Measurements from ENCODE around the gene DBH. TPM values are rescaled to one million over a fixed set of nuclear protein-coding genes. Genes with fewer than 3 reads are reported as not detected.

DBH gene
- total and polyA plus RNA-seq, 8 donors, result under 0.01 to 0.15 TPM; not detected in 6

- H3K36me3 ChIP-seq, result no peaks in the 10 kb centered on the region
- 73 to 85% (median 77%) methylated on average over 17 of the region's 17 CpGs for WGBS, 5 donors
- no peak for DNase-seq
- peaks cover 4 to 22% (median 20%) of the 10 kb centered on the region in 4 donors for H3K9me3 ChIP-seq
- no peak overlapping the region for H3K4me3 ChIP-seq
- no peak overlapping the region for H3K27ac ChIP-seq
- H3K4me1 ChIP-seq, result no peaks in the 10 kb centered on the region
- peaks cover 0 to 64% (median 4%) of the 10 kb centered on the region in 3 donors for H3K27me3 ChIP-seq
- TF ChIP-seq POLR2A (IDR thresholded peaks at IDR 0.05) (no peak), POLR2AphosphoS5 (IDR thresholded peaks at IDR 0.05) (no peak), CTCF (IDR thresholded peaks at IDR 0.05) (no peak), EP300 (IDR thresholded peaks at IDR 0.05) (no peak)
- intact Hi-C loops (cut with DNase I; ENCODE audit: low total_unique reads), result no loop called here
Observed at GRCh38 chr9:133592731-133593409, 43.3 kb upstream of the DBH start.

GRCh38 chr9:133593587-133594253, 42.4 kb upstream of the DBH start:
- Histone ChIP-seq H3K27me3 (peaks cover 0 to 63% (median 4%) of the 10 kb centered on the region in 3 donors), H3K27ac (no peak overlapping the region), H3K4me1 (no peaks in the 10 kb centered on the region), H3K9me3 (peaks cover 7 to 30% (median 29%) of the 10 kb centered on the region in 4 donors), H3K4me3 (no peak overlapping the region), H3K36me3 (no peaks in the 10 kb centered on the region)
- no peak for TF ChIP-seq EP300 (IDR thresholded peaks at IDR 0.05)
- TF ChIP-seq POLR2AphosphoS5 (IDR thresholded peaks at IDR 0.05), result no peak
- TF ChIP-seq POLR2A (IDR thresholded peaks at IDR 0.05), result no peak
- TF ChIP-seq CTCF (IDR thresholded peaks at IDR 0.05), result no peak
- intact Hi-C loops (cut with DNase I; ENCODE audit: low total_unique reads), result no loop called here
- 73 to 83% (median 76%) methylated on average over 14 to 15 of the region's 15 CpGs for WGBS, 5 donors
- DNase-seq, result no peak

- H3K4me1 ChIP-seq, result no peaks in the 10 kb centered on the region
- H3K4me3 ChIP-seq, result no peak overlapping the region
- no peak for DNase-seq
- intact Hi-C loops (cut with DNase I; ENCODE audit: low total_unique reads), result no loop called here
- H3K27me3 ChIP-seq, result peaks cover 0 to 60% (median 4%) of the 10 kb centered on the region in 3 donors
- H3K9me3 ChIP-seq, result peaks cover 7 to 35% (median 33%) of the 10 kb centered on the region in 4 donors
- no peaks in the 10 kb centered on the region for H3K36me3 ChIP-seq
- 88 to 100% (median 91%) methylated on average over 2 of the region's 2 CpGs for WGBS, 5 donors
- no peak for TF ChIP-seq POLR2A (IDR thresholded peaks at IDR 0.05)
- no peak for TF ChIP-seq EP300 (IDR thresholded peaks at IDR 0.05)
- TF ChIP-seq CTCF (IDR thresholded peaks at IDR 0.05), result no peak
- TF ChIP-seq POLR2AphosphoS5 (IDR thresholded peaks at IDR 0.05), result no peak
- no peak overlapping the region for H3K27ac ChIP-seq
Observed at GRCh38 chr9:133594310-133594709, 41.9 kb upstream of the DBH start.

- Histone ChIP-seq H3K36me3 (no peaks in the 10 kb centered on the region), H3K4me1 (no peaks in the 10 kb centered on the region), H3K4me3 (no peak overlapping the region), H3K9me3 (peaks cover 7 to 35% (median 33%) of the 10 kb centered on the region in 4 donors), H3K27ac (no peak overlapping the region), H3K27me3 (peaks cover 0 to 51% (median 4%) of the 10 kb centered on the region in 3 donors)
- 79 to 93% (median 83%) methylated on average over 8 of the region's 8 CpGs for WGBS, 5 donors
- TF ChIP-seq POLR2A (IDR thresholded peaks at IDR 0.05) (no peak), EP300 (IDR thresholded peaks at IDR 0.05) (no peak)
- no peak for DNase-seq
- intact Hi-C loops (cut with DNase I; ENCODE audit: low total_unique reads), result no loop called here
Observed at GRCh38 chr9:133595910-133596309, 40.3 kb upstream of the DBH start.

Data from stomach (tissue), 9 donors.